ENCODE data around the gene MAN1C1. TPM values are rescaled to one million over a fixed set of nuclear protein-coding genes. Genes with fewer than 3 reads are reported as not detected.

The MAN1C1 gene
- total RNA-seq, 1 experiment from 2014 or later = 9.3 TPM

DNA sequence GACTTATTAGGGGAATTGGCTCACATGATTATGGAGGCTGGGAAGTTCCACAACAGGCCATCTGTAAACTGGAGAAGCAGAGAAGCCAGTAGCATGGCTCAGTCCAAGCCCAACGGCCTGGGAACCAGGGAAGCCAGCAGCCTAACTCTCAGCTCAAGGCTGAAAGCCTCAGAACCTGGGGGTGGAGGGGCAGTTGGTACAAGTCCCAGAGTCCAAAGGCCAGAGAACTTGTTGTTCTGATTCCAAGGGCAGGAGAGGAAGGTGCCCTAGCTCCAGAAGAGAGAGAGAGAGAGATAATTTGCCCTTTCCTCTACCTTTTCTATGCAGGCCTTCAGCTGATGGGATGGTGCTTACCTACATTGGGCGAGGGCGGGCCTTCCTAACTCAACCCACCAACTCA is 55.3 kb downstream of the MAN1C1 start:
- Mint-ChIP-seq H3K27ac (no peak overlapping the region), H3K27me3 (ENCODE audit: low read depth) (peaks cover 1% of the 10 kb centered on the region; the same call in 1 of the 2 replicates), H3K36me3 (ENCODE audit: insufficient read depth in 1 of 3, low read depth in 3 of 3) (peaks cover 0 to 4% (median 0%) of the 10 kb centered on the region in 3 experiments; a peak in 3 of 7 replicates), H3K4me1 (peaks cover 37 to 42% of the 10 kb centered on the region in 2 experiments), H3K9me3 (no peaks in the 10 kb centered on the region; a peak in 1 of 5 replicates), H3K4me3 (no peak overlapping the region)
- H2BK20ac ChIP-seq (ENCODE audit: low read depth, low read length, poor library complexity, severe bottlenecking) = no peak overlapping the region
- H3K79me2 ChIP-seq (ENCODE audit: insufficient read depth, low read length) = no peaks in the 10 kb centered on the region
- no peak for TF ChIP-seq CTCF (conservative IDR thresholded peaks at IDR 0.05)
- H2AK5ac ChIP-seq (ENCODE audit: insufficient read length, low read length) = no peak overlapping the region
- no peak overlapping the region for H4K91ac ChIP-seq (ENCODE audit: insufficient read length, low read depth, low read length)
- no peak overlapping the region for H3K4me2 ChIP-seq (ENCODE audit: insufficient read depth, insufficient read length, low read length)
- H4K8ac ChIP-seq (replicated peaks; ENCODE audit: insufficient read length, low read depth, low read length) = no peak overlapping the region
- no peak overlapping the region for H2BK12ac ChIP-seq (ENCODE audit: insufficient read length, low read depth, low read length)
- H4K20me1 ChIP-seq (ENCODE audit: control insufficient read depth, insufficient read depth, insufficient read length) = no peaks in the 10 kb centered on the region
- H3K23ac ChIP-seq (ENCODE audit: insufficient read length, low read depth, low read length) = no peak overlapping the region
- no peak overlapping the region for H3K18ac ChIP-seq (ENCODE audit: insufficient read length, low read depth, low read length)
- H3K56ac ChIP-seq (ENCODE audit: insufficient read length, low read depth, low read length) = no peak overlapping the region
- no peak overlapping the region for H3K4ac ChIP-seq (ENCODE audit: low read depth, low read length)
- H3K4me1 ChIP-seq (ENCODE audit: insufficient read depth, low read length) = no peaks in the 10 kb centered on the region; the same call in 1 of the 2 replicates
- H2BK120ac ChIP-seq (ENCODE audit: low read depth, low read length, poor library complexity, severe bottlenecking) = no peak overlapping the region
- H3K9ac ChIP-seq (ENCODE audit: extremely low read depth, insufficient read length, low read length) = no peak overlapping the region
- H2AFZ ChIP-seq (ENCODE audit: low read length) = no peak overlapping the region
- no peak for DNase-seq
- H3K9me3 ChIP-seq (ENCODE audit: control insufficient read depth, low read depth, low read length) = no peaks in the 10 kb centered on the region
- H3K14ac ChIP-seq (ENCODE audit: insufficient read depth, low read length) = no peak overlapping the region
- H4K5ac ChIP-seq (ENCODE audit: insufficient read length, low read depth, low read length) = no peak overlapping the region
- no peaks in the 10 kb centered on the region for H3K27me3 ChIP-seq (ENCODE audit: insufficient read depth, low read length)
- H2BK5ac ChIP-seq (ENCODE audit: insufficient read length, low read length) = no peak overlapping the region
- H2BK15ac ChIP-seq (ENCODE audit: low read depth, low read length) = no peak overlapping the region
- H3K79me1 ChIP-seq (ENCODE audit: insufficient read depth, low read depth, low read length, poor library complexity, severe bottlenecking) = no peaks in the 10 kb centered on the region
- no peak overlapping the region for H3T11ph ChIP-seq (ENCODE audit: low read length)
- H3K23me2 ChIP-seq (ENCODE audit: insufficient read length, low read depth, low read length, poor library complexity, severe bottlenecking) = no peaks in the 10 kb centered on the region
- WGBS (ENCODE audit: extremely low coverage, insufficient read length, low lambda C conversion rate) = no CpG with 5 or more reads among the region's 3 CpGs
- H3K27ac ChIP-seq (ENCODE audit: insufficient read length, low read depth, low read length) = no peak overlapping the region
